GM12891 (cell line): ENCODE measurements around the gene DHX16.

Experiments used
- PAX5 ChIP-seq: IDR thresholded peaks from 2 replicates; pipeline ENCODE4 v1.6.1; 2011; ENCODE audit warnings: low read length, moderate library complexity, mild to moderate bottlenecking; ENCODE audit not compliant: insufficient read depth, severe bottlenecking
- POLR2A ChIP-seq: IDR thresholded peaks from 2 replicates; pipeline ENCODE4 v1.6.1; 2011; ENCODE audit warnings: low read depth, low read length, control low read depth
- POLR2AphosphoS5 ChIP-seq: IDR thresholded peaks from 2 replicates; pipeline ENCODE4 v1.6.1; 2011; ENCODE audit warnings: low read depth, low read length, control low read depth
- POU2F2 ChIP-seq: IDR thresholded peaks from 2 replicates; pipeline ENCODE4 v1.6.1; 2011; ENCODE audit warnings: low read depth, mild to moderate bottlenecking, control low read depth, low read length, moderate library complexity
- SPI1 ChIP-seq: IDR thresholded peaks from 2 replicates; pipeline ENCODE4 v1.6.1; 2011; ENCODE audit warnings: low read depth, low read length, control low read depth
- TAF1 ChIP-seq: IDR thresholded peaks from 2 replicates; pipeline ENCODE4 v1.6.1; 2011; ENCODE audit warnings: low read depth, low read length, control low read depth

GRCh38 chr6:30691208-30691847 lies 18.5 kb upstream of the DHX16 start:
- TF ChIP-seq POLR2AphosphoS5 (no peak), POLR2A (no peak), TAF1 (no peak), SPI1 (no peak), POU2F2 (no peak), PAX5 (no peak)
